Brain microvascular endothelial cell (primary cell): ENCODE results near the gene DYTN.

Experiments
- DNase-seq: peaks from one replicate; pipeline ENCODE4 v3.0.0-alpha.2; 2020
- H3K27ac ChIP-seq: fragments of 250-450 bp; sonication (Bioruptor Pico); 2 replicates; pipeline ENCODE4 v1.5.1; 2020; ENCODE audit warnings: mild to moderate bottlenecking, moderate library complexity
- H3K27me3 ChIP-seq: fragments of 250-450 bp; sonication (Bioruptor Pico); replicated peaks from 2 replicates; pipeline ENCODE4 v1.5.1; 2020; ENCODE audit warnings: mild to moderate bottlenecking
- H3K36me3 ChIP-seq: fragments of 250-450 bp; sonication (Bioruptor Pico); replicated peaks from 2 replicates; pipeline ENCODE4 v1.5.1; 2020; ENCODE audit warnings: mild to moderate bottlenecking
- H3K4me3 ChIP-seq: 2 replicates; pipeline ENCODE4 v1.5.1; 2011; ENCODE audit warnings: low read depth, mild to moderate bottlenecking, control low read depth, low read length, moderate library complexity
- CTCF ChIP-seq: IDR thresholded peaks from 2 replicates; pipeline ENCODE4 v1.5.1; 2011; ENCODE audit warnings: low read depth, mild to moderate bottlenecking, moderate library complexity, low read length, control low read depth, inconsistent platforms; ENCODE audit errors: missing control alignments
- in situ Hi-C: cut with HindIII; loops from 2 replicates; pipeline ENCODE4 v1.10.0; 2017; ENCODE audit warnings: low sequenced_read_pairs, low pct_ligation_motif_present

DYTN gene

GRCh38 chr2:206610451-206610850, 107.7 kb downstream of the DYTN start:
- no peak for TF ChIP-seq CTCF
- in situ Hi-C loops: no loop called here
- no peak overlapping the region for H3K4me3 ChIP-seq

GRCh38 chr2:206603243-206603642, 115.0 kb downstream of the DYTN start:
- in situ Hi-C loops: no loop called here
- no peak overlapping the region for H3K4me3 ChIP-seq
- TF ChIP-seq CTCF: no peak
- no peaks in the 10 kb centered on the region for H3K27me3 ChIP-seq
- no peak overlapping the region for H3K27ac ChIP-seq
- DNase-seq: no peak
- no peaks in the 10 kb centered on the region for H3K36me3 ChIP-seq

More at GRCh38 chr2:206610451-206610850, 107.7 kb downstream of the DYTN start:
- Histone ChIP-seq H3K27ac (no peak overlapping the region), H3K36me3 (no peaks in the 10 kb centered on the region), H3K27me3 (no peaks in the 10 kb centered on the region)
- DNase-seq: no peak
